Keratinocyte (primary cell): Measurements from ENCODE around the gene EBF3. TPM values are rescaled to one million over a fixed set of nuclear protein-coding genes. Genes with fewer than 3 reads are reported as not detected.

Experiments
- DNase-seq: peaks from one replicate; pipeline ENCODE4 v3.0.0-alpha.2; 2011; ENCODE audit warnings: low read depth, missing footprints, low spot score
- FAIRE-seq: peaks from 2 replicates; lab custom pipeline; 2011; peaks lifted over from hg19 to GRCh38; lab: Jason Lieb, UNC
- H2AFZ ChIP-seq: 2 replicates; pipeline ENCODE4 v1.6.0; 2012; ENCODE audit warnings: low read length, control low read depth, inconsistent platforms; ENCODE audit not compliant: control insufficient read depth
- H3K27ac ChIP-seq: 2 replicates; pipeline ENCODE4 v1.5.1; 2011; ENCODE audit warnings: low read length; ENCODE audit not compliant: control insufficient read depth, insufficient read depth
- H3K27me3 ChIP-seq: 3 replicates; pipeline ENCODE4 v1.6.0; 2011; ENCODE audit warnings: low read length; ENCODE audit not compliant: control insufficient read depth, insufficient read depth; ENCODE audit errors: extremely low read depth
- H3K36me3 ChIP-seq, 2 experiments: 2 replicates in 1 of 2; 3 replicates in 1 of 2; pipeline ENCODE4 v1.5.1; 2011; ENCODE audit warnings: low read length in 2 of 2, mild to moderate bottlenecking in 1 of 2; ENCODE audit not compliant: control insufficient read depth in 2 of 2, insufficient read depth in 2 of 2; ENCODE audit errors: extremely low read depth in 1 of 2
- H3K4me1 ChIP-seq: 3 replicates; pipeline ENCODE4 v1.5.1; 2011; ENCODE audit warnings: low read length; ENCODE audit not compliant: control insufficient read depth, insufficient read depth; ENCODE audit errors: extremely low read depth
- H3K4me2 ChIP-seq: 3 replicates; pipeline ENCODE4 v1.6.0; 2011; ENCODE audit warnings: low read depth, low read length; ENCODE audit not compliant: control insufficient read depth, insufficient read depth; ENCODE audit errors: extremely low read depth
- H3K4me3 ChIP-seq, 3 experiments: fragments of 200-600 bp in 1 of 3; sonication (generic) in 1 of 3; 2 replicates in 2 of 3; 3 replicates in 1 of 3; pipeline ENCODE4 v1.5.1; 2011 to 2016; ENCODE audit warnings: low read length in 3 of 3, mild to moderate bottlenecking in 3 of 3, control low read depth in 2 of 3, inconsistent platforms in 1 of 3, low read depth in 1 of 3, mixed read lengths in 1 of 3, mixed run types in 1 of 3, moderate library complexity in 1 of 3; ENCODE audit not compliant: control insufficient read depth in 2 of 3, insufficient read depth in 2 of 3; ENCODE audit errors: extremely low read depth in 1 of 3
- H3K79me2 ChIP-seq: 2 replicates; pipeline ENCODE4 v1.6.0; 2012; ENCODE audit warnings: low read length; ENCODE audit not compliant: control insufficient read depth, insufficient read depth
- H3K9ac ChIP-seq: 3 replicates; pipeline ENCODE4 v1.6.0; 2011; ENCODE audit warnings: low read length; ENCODE audit not compliant: control insufficient read depth, insufficient read depth; ENCODE audit errors: extremely low read depth
- H3K9me1 ChIP-seq: 3 replicates; pipeline ENCODE4 v1.6.0; 2011; ENCODE audit warnings: low read length; ENCODE audit not compliant: control insufficient read depth, insufficient read depth; ENCODE audit errors: extremely low read depth
- H3K9me3 ChIP-seq: 2 replicates; pipeline ENCODE4 v1.5.1; 2012; ENCODE audit warnings: low read depth, low read length; ENCODE audit not compliant: control insufficient read depth
- H4K20me1 ChIP-seq: 3 replicates; pipeline ENCODE4 v1.6.0; 2011; ENCODE audit warnings: low read length; ENCODE audit not compliant: control insufficient read depth, insufficient read depth; ENCODE audit errors: extremely low read depth
- CTCF ChIP-seq, 3 experiments: IDR thresholded peaks in 1 of 3; conservative IDR thresholded peaks in 1 of 3; optimal IDR thresholded peaks in 1 of 3; 2 replicates in 2 of 3; 3 replicates in 1 of 3; pipeline versions ENCODE3 to v1.5.1; 2011; ENCODE audit warnings: low read length in 3 of 3, mild to moderate bottlenecking in 3 of 3, moderate library complexity in 2 of 3, control low read depth in 1 of 3, inconsistent platforms in 1 of 3; ENCODE audit not compliant: insufficient read depth in 2 of 3; ENCODE audit errors: extremely low read depth in 1 of 3
- EZH2 ChIP-seq: IDR thresholded peaks from one replicate; pipeline ENCODE4 v1.6.1; 2012; ENCODE audit warnings: inconsistent platforms, mild to moderate bottlenecking, low read length, moderate library complexity
- dilution Hi-C: fragments of 300-500 bp; cut with MboI; formaldehyde crosslinking; loops from one replicate; pipeline ENCODE4 v1.7.0; 2020; ENCODE audit warnings: low sequenced_read_pairs; ENCODE audit not compliant: extremely low pct_ligation_motif_present
- polyA plus RNA-seq, 5 experiments: library from polyadenylated mRNA; depleted of rRNA in 3 of 5; stranded (reverse) in 3 of 5; stranded (forward) in 1 of 5; unstranded in 1 of 5; fragments of >200 nt; gene quantifications; 1 replicate in 1 of 5; 2 replicates in 3 of 5; 3 replicates in 1 of 5; pipeline versions ENCODE4 v1.2.1 to v1.2.3, GENCODE V29; 2011 to 2012; ENCODE audit warnings: missing spikeins in 2 of 5, low read depth in 1 of 5, low replicate concordance in 1 of 5
- small RNA-seq, 3 experiments: library from RNA; depleted of rRNA; stranded (forward); fragments of <200 nt; gene quantifications; one replicate each; pipeline ENCODE3, GENCODE V24; 2012; ENCODE audit warnings: low read depth in 3 of 3, low replicate concordance in 1 of 3; ENCODE audit not compliant: insufficient read length in 3 of 3

The EBF3 gene
- polyA plus RNA-seq, 1 donor (not counting 4 experiments of a cell fraction or from before 2014, with no cell fraction given) = not detected

GRCh38 chr10:129786216-129786615 is 177.9 kb downstream of the EBF3 start:
- Histone ChIP-seq H2AFZ (no peak overlapping the region), H3K9me1 (no peaks in the 10 kb centered on the region), H3K4me1 (no peaks in the 10 kb centered on the region), H3K27me3 (no peaks in the 10 kb centered on the region), H3K36me3 (no peaks in the 10 kb centered on the region), H3K79me2 (no peaks in the 10 kb centered on the region), H4K20me1 (no peaks in the 10 kb centered on the region), H3K4me2 (no peak overlapping the region), H3K27ac (no peak overlapping the region), H3K9me3 (peaks cover 4% of the 10 kb centered on the region), H3K4me3 (no peak overlapping the region), H3K9ac (no peak overlapping the region)
- FAIRE-seq (no peak), DNase-seq (no peak)
- no peak for TF ChIP-seq EZH2
- no peak for TF ChIP-seq CTCF (optimal IDR thresholded peaks at IDR 0.05 in 1 of 3, IDR thresholded peaks at IDR 0.05 in 1 of 3, conservative IDR thresholded peaks at IDR 0.05 in 1 of 3; ENCODE audit: extremely low read depth in 1 of 3, insufficient read depth in 2 of 3, low read length in 3 of 3)
- dilution Hi-C loops = no loop called here

- Histone ChIP-seq H3K4me2 (no peak overlapping the region), H3K79me2 (no peaks in the 10 kb centered on the region), H4K20me1 (no peaks in the 10 kb centered on the region), H3K27me3 (no peaks in the 10 kb centered on the region), H3K27ac (no peak overlapping the region), H3K9me3 (peaks cover 4% of the 10 kb centered on the region), H3K36me3 (no peaks in the 10 kb centered on the region), H2AFZ (no peak overlapping the region), H3K4me3 (no peak overlapping the region), H3K9ac (no peak overlapping the region), H3K9me1 (no peaks in the 10 kb centered on the region), H3K4me1 (no peaks in the 10 kb centered on the region)
- dilution Hi-C loops = no loop called here
- FAIRE-seq (no peak), DNase-seq (no peak)
- TF ChIP-seq CTCF (optimal IDR thresholded peaks at IDR 0.05 in 1 of 3, IDR thresholded peaks at IDR 0.05 in 1 of 3, conservative IDR thresholded peaks at IDR 0.05 in 1 of 3; ENCODE audit: extremely low read depth in 1 of 3, insufficient read depth in 2 of 3, low read length in 3 of 3) (no peak), EZH2 (no peak)
Measured at GRCh38 chr10:129785536-129785981, 178.5 kb downstream of the EBF3 start.

Small RNA genes lying within 50 kb of the gene (small RNA-seq; reads per million reads assigned to genes)
- gene AL354950.2 (0 reads per million in 3 experiments), gene MIR4297 (0 reads per million in 3 experiments)

Other genes with a start within 250 kb of the EBF3 start
- 1.2 to 1.8 TPM (median 1.4 TPM) in 3 replicates for gene C10orf143, start 146.6 kb upstream of the EBF3 start, polyA plus RNA-seq
- gene GLRX3, start 172.1 kb upstream of the EBF3 start, polyA plus RNA-seq = 133 to 215 TPM (median 142 TPM) in 3 replicates